ENCODE data around the gene NPIPB8.
"Not testable (repeated sequence)": the region's sequence is repeated elsewhere in the genome, so short reads cannot be mapped to it uniquely, and the experiment has no call there.

Gene NPIPB8

DNA sequence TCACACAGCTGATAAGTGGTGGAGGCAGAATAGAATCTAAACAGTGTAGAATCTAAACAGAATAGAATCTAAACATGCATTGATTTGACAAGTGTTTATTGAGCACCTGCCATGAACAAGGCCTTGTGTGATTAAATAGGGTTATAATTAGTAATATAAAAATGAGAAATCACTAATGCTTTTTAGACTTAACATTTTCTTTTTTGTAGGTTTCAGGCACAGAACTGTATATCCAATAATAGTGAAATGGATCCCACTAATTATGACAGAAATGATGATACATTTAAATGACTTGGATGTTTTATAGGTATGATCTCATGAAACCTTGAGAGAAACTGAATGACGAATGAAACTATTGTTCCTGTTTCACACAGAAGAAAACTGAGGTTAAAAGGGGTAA is at the start of gene NPIPB8:
TSS of gene NPIPB8 (plus strand) at position 301 of the 400 bp plus-strand sequence. CDS start 296 bp downstream, outside the sequence.
- DNase-seq, result not testable (repeated sequence)

GRCh38 chr16:28589069-28589468 is 48.8 kb upstream of the NPIPB8 start:
- no peak for DNase-seq

DNA sequence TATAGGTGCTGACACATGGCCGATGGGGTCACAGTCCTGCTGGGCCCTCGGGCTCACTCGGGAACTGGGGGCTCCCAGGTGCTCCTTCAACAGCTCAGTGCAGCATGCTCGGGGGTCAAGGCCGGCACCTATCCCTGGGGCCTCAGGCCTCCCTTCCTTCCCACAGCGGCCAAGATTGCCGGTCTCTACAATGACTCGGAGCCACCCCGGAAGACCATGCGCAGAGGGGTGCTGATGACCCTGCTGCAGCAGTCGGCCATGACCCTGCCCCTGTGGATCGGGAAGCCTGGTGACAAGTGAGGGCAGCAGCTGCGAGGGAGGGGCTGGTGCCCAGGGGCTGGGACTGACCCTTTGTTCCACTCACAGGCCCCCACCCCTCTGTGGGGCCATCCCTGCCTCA is 47.9 kb upstream of the NPIPB8 start:
- no peak for DNase-seq

DNA sequence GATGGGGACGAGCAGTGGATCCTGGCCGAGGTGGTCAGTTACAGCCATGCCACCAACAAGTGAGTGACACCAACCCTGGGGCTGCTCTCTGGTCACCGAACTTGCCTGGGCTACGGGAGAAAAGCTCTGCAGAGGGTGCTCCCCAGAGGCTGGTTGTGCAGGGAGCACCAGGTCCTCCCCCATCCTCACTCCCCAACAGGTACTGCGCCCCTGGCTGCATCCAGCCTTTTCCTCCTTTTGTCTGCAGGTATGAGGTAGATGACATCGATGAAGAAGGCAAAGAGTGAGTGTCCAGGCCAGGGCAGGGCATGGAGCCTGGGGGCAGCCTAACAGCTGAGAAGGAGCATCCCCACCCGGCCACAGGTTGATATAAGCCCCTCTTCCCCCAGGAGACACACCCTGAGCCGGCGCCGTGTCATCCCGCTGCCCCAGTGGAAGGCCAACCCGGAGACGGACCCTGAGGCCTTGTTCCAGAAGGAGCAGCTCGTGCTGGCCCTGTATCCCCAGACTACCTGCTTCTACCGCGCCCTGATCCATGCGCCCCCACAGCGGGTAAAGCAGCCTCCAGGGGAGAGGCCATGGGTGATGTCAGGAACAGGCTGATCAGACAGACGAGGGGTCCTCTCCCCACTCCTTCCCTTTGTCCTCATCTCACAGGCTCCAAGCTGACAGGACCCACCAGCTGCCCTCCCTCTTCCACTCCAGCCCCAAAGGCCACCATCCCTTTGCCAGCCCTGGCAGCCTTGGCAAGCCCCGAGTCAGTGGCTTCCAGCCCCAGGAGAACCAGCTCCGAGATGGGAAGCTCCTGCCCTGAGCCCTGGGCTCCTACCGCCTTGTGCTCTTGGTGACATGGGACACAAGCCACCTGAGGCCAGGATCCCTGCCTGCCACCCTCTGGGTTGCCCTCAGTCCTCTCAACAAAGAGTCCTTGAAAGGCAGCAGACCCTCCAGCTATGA is 47.2 kb upstream of the NPIPB8 start:
- DNase-seq, result no peak

GRCh38 chr16:28591355-28591754 is 46.5 kb upstream of the NPIPB8 start:
- DNase-seq, result no peak

DNA sequence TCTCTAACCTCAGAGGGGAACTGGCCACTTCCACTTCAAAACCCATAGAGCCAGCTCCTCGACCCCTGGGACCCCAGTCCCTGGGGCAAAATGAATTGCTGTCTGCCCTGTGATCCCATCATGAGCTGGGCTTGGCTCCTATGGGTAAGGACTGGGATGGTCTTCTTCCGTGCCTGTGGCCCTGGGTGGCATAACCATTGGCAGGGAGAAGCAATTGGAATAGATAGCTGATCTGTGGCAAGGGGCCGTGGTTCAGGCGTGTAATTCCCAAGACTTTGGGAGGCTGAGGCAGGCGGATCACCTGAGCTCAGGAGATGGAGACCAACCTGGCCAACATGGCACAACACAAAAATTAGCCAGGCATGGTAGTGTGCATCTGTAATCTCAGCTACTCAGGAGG is 45.4 kb upstream of the NPIPB8 start:
- DNase-seq, result no peak

DNA sequence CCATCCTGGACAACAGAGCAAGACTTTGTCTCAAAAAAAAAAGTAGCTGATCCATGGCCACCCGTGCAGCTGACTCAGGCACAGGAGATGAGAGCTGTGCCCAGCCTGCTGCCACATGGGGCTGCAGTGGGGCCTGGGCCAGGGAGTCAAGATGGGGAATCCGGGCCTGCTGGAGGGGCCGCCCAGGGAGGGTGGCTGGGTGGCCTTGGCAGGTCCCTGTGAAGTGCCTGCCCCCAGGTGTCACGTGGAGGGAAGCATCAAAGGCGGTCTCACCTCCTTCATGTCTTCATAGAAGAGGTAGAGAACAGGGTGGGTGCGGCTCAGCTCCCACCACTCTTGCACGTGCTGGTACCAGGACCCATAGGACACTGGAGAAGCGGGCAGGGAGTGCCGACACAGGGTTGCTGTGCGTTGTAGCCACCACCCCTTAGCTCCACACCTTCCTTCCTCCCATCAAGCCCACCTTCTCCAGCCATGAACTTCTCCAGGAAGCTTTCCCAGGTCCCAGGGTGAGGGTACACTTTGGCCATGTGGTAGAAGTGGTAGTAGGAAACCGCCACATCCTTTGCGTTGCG is 44.8 kb upstream of the NPIPB8 start:
- no peak for DNase-seq

DNA sequence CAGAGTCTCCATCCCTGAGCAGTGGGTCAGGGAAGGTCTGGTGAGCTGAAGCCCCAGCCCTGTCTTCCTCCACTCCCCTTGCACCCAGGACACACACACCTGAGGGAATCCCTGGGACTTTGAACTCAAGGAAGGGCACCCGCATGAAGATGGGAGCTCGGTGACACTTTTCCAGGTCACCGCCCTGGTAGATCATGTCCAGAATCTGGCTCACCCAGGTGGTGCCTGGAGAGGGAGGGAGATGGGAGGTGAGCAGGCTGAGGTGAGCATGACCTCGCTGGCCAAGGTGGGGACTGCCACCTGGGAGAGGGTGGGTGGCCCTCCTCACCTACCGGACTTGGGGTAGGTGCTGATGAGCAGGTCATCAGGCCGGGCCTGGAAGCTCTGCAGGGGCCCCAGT is 42.4 kb upstream of the NPIPB8 start:
- DNase-seq, result not testable (repeated sequence)

DNA sequence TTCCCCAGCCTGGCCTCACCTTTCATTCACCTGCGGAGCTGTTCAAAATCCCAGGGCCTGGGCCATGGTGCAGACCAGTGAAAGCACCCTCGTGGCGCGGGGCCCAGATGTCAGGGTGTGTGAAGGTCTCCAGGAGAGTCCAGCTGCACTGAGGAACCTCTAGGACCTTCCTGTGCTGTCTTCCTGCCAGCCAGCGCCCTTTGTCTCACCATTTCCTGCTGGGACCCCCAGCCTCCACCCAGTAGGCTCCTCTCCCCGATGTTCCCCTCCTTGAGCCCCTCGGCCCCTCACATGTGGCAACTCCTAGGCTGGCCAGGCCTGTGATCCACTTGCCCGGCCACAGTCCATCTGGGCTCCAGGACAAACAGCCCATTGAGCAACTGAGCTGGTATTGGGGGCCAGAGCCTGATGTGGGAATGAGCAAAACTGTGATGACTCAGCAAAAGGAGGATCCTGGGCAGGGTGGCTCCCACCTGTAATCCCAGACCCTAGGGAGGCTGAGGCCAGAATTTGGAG is 41.7 kb upstream of the NPIPB8 start:
- no peak for DNase-seq

GRCh38 chr16:28596840-28597691 is 40.8 kb upstream of the NPIPB8 start, which contains the start of gene SULT1A2:
TSS of gene SULT1A2 (minus strand) at chr16:28597050. CDS start at chr16:28595930, 1,120 bp downstream.
- DNase-seq, result no peak

DNA sequence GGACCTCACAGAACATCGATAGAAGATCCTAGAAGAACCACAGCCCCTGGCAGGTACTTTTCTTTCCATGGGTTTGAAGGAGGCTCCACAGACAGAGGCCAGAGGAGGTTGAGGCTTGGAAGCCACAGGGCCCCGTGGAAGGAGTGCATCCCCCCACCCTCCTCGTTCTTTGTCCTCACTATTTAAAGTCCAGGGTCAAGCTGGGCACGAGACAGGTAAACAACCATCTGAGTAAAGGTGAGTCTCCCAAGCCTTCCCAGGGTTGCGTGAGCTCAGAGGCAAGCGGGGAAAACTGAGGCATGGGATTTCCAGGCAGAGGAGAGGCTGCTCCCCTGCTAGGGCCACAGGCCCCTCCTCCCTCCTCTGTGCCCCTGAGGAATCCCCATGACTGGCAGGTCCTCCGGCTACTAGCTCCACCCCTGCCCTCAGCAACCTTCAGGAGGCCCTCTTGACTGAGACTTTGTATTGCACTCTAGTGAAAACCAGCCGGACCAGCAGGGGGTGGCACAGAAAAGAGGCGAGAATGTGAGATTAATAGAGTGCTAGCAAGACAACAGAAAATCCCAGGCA is 40.1 kb upstream of the NPIPB8 start:
- no peak for DNase-seq

GRCh38 chr16:28599377-28600285 is 38.2 kb upstream of the NPIPB8 start:
- not testable (repeated sequence) for DNase-seq

DNA sequence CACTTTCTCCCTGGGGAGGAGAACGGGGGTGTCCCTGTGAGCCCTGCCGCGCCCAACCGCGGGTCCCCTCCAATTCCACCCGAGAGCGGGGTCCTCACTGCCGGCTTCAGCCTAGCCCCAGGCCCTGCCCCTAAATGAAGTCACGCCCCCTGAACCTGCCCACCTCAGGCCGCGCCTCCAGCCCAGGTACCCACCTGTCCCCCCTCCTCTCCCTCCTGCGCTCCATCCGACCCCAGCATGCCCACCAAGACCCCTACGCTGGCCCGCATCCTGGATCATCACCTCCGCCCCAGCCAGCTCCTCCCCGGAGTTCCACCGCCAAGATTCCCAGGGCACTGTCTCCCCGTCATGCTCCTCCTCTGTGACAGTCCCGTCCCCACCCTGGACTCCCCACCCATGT is 36.9 kb upstream of the NPIPB8 start:
- not testable (repeated sequence) for DNase-seq

GRCh38 chr16:28601589-28601988 is 36.3 kb upstream of the NPIPB8 start:
- DNase-seq, result not testable (repeated sequence)

- not testable (repeated sequence) for DNase-seq
These were observed 35.8 kb upstream of the NPIPB8 start for GRCh38 chr16:28602062-28602461.

- no peak for DNase-seq
These were observed 35.3 kb upstream of the NPIPB8 start for GRCh38 chr16:28602529-28602928.

DNA sequence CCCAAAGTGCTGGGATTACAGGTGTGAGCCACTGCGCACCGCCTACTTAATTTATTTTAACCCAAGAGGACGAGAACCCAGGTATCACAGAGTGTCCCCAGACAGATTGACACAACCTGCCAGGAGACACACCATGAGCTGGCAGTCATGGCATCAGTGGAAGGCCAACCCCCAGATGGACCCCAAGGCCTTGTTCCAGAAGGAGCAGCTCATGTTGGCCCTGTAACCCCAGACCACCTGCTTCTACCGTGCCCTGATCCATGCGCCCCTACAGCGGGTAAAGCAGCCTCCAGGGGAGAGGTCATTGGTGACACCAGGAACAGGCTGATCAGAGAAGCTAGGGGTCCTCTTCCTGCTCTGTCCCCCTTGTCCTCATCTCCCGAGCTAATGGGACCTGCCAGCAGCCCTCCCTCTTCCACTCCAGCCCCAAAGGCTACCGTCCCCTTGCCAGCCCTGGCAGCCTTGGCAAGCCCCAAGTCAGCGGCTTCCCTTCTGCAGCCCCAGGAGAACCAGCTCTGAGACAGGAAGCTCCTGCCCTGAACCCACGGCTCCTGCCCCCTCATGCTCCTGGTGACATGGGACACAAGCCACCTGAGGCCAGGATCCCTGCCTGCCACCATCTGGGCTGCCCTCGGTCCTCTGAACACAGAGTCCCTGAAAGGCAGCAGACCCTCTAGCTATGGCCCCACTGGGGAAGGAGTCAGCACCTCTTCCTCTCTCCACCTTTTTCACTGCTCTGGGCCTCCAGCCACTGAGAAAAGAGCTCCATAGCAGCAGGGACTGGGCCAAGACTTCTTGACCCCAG is 34.3 kb upstream of the NPIPB8 start:
- DNase-seq, result no peak

GRCh38 chr16:28604186-28604565 is 33.7 kb upstream of the NPIPB8 start:
- DNase-seq, result no peak

DNA sequence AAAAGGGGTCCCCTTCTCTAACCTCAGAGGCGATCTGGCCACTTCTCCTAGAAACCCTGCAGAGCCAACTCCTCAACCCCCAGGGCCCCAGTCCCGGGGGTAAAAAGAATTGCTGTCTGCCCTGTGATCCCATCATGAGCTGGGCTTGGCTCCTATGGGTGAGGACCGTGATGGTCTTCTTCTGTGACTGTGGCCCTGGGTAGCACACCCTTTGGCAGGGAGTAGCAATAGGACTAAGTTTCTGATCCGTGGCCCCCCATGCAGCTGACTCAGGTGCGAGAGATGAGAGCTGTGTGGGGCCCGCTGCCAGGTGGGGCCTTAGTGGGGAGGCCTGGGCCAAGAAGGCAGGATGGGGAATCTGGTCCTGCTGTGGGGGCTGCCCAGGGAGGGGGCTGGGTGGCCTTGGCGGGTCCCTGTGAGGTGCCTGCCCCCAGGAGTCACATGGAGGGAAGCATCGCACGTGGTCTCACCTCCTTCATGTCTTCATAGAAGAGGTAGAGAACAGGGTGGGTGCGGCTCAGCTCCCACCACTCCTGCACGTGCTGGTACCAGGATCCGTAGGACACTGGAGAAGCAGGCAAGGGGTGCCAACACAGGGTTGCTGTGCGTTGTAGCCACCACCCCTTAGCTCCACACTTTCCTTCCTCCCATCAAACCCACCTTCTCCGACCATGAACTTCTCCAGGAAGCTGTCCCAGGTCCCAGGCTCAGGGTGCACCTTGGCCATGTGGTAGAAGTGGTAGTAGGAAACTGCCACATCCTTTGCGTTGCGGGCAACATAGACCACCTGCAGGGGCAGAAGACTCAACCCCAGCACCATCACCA is 31.4 kb upstream of the NPIPB8 start:
- no peak for DNase-seq

Measured in stimulated activated CD4-positive, alpha-beta T cell treated with anti-CD3 and anti-CD28 coated beads, Interleukin-2, amount 100 ng/mL, for 24 hours (primary cell).